ENCODE measurements around the gene EPHA10. TPM values are rescaled to one million over a fixed set of nuclear protein-coding genes. Genes with fewer than 3 reads are reported as not detected.

EPHA10 gene
- total RNA-seq, 3 donors from 2014 or later = 0.73 to 2.6 TPM; not detected in 1

DNA sequence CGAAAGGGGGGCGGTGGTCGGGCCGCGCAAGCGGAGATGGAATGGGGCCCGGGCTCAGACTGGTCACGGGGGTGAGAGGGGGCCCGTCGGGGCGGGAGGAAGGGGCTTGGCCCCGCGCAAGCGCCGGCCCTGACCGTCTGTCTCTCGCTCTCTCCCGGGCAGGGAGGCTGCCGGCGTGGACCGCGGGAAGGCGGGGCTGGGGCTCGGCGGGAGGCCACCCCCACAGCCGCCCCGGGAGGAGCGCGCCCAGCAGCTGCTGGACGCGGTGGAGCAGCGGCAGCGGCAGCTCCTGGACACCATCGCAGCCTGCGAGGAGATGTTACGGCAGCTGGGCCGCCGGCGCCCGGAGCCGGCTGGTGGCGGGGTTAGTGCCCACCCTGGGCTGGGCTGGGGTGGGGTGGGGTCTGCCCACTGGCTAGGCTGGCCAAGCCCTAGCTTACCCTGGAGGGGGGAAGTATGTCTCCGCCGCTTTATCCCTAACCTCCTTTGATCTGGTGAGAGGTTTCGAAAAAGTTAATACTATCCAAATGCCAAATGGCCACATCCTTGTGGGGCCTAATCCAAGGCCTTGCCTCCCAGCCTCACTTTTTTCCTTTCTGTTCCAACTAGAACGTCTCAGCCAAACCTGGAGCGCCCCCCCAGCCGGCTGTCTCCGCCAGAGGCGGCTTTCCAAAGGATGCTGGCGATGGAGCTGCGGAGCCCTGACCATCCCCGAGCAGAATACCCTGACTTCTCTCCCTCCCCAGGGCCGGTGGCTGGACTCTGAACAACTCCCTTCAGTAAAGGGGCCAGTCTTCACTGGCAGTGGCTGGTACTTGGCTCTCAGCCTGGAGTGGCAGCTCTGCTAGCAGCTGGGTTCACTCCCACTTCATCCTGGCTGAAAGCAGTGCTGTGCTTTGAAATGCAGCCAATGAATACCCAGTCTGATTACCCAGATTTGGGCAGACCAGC, 43.7 kb upstream of the EPHA10 start:
- H3K9me3 ChIP-seq = no peaks in the 10 kb centered on the region
- H3K4me3 ChIP-seq = peak overlapping the region; percentile 88 to 98 (median 96)
- peaks cover 4% of the 10 kb centered on the region for H3K36me3 ChIP-seq
- H3K27ac ChIP-seq = peak overlapping the region; percentile 93 to 98
- DNase-seq (ENCODE audit: low spot score in 2 of 2) = peak in 1 of 2 donors; percentile 30
- intact Hi-C loops (cut with DNase I; ENCODE audit: low total_unique reads) = loop anchor here (5.0 kb wide), 1 partner anchor 1039 kb away; no protein-coding TSS in a partner anchor
- no peaks in the 10 kb centered on the region for H3K27me3 ChIP-seq
- TF ChIP-seq CTCF (IDR thresholded peaks at IDR 0.05) (no peak), POLR2A (IDR thresholded peaks at IDR 0.05) (no peak), POLR2AphosphoS5 (IDR thresholded peaks at IDR 0.05) (no peak)
- H3K4me1 ChIP-seq = peaks cover 4 to 14% of the 10 kb centered on the region in 2 donors

DNA sequence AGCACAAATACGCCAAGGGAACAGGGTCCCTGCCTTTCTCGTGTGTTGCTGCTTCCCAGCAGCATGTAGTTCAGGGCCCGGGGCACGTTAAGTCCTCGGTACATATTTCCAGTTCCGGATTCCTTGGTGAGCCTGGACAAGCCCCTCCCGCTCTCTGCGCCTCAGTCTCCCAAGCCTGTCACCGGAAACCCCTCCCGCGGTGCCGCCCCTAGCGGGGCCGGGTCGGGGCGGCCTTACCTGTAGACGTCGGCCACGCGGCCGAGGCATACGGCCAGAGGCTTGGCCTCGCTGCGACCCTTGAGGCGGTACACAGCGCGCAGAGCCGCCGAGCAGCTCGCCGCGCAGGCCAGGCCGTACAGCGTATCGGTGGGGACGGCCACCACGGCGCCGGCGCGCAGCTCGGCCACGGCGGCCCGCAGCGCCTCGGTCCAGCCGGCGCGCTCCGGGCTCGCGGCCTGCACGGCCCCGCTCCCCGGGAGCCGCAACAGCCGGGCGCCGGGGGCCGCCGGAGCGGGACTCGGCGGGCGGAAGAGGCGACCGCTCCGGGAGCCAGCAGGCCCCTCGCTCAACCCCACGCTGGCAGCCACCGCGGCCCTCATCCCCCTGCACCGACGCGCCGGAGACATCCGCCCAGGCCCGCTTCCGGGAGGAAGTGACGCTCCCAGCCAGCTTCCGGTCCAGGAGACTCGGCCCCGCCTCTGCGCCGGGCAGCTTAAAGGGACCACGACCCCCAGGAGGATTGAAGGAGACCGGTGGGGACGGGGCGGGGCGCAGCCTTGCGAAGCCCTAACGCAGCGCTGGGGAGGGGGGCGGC, 42.8 kb upstream of the EPHA10 start, which contains the start of the genes C1orf122 and YRDC:
C1orf122 (plus strand) TSS at position 236 of the 814 bp plus-strand sequence. CDS start 615 bp downstream, outside the sequence.
YRDC (minus strand) TSS at position 654 of the 814 bp plus-strand sequence; CDS start at position 626, 28 bp downstream.
- TF ChIP-seq POLR2AphosphoS5 (IDR thresholded peaks at IDR 0.05) (peak; percentile 87 to 92 (median 90)), POLR2A (IDR thresholded peaks at IDR 0.05) (peak; percentile 68), CTCF (IDR thresholded peaks at IDR 0.05) (no peak)
- peaks cover 4 to 14% of the 10 kb centered on the region in 2 donors for H3K4me1 ChIP-seq
- H3K36me3 ChIP-seq = peaks cover 4% of the 10 kb centered on the region
- peak; percentile 90 to 94 for DNase-seq (ENCODE audit: low spot score in 2 of 2)
- peak within 1 kb of the TSS; percentile 93 to 98 for H3K27ac ChIP-seq
- H3K27me3 ChIP-seq = no peaks in the 10 kb centered on the region
- intact Hi-C loops (cut with DNase I; ENCODE audit: low total_unique reads) = loop anchor here (5.0 kb wide), 1 partner anchor 1040 kb away; no protein-coding TSS in a partner anchor
- H3K9me3 ChIP-seq = no peaks in the 10 kb centered on the region
- peak within 1 kb of the TSS; percentile 88 to 98 (median 96) for H3K4me3 ChIP-seq

DNA sequence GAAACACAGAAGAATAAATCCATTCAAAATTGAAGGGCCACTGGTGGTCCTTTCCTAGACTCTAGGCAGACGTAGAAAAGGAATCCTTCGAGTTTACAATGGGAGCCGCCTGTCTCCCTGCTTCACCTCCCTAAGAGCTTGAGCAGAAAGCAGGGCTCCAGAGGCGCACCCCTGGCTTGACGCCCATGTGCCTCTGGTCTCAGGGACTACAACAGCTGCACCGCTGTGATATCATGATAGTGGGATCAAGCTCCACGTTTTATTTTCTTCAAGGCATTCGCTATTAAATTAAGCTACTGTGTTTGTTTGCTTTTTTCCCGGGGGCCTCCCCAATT, 42.3 kb upstream of the EPHA10 start:
- Histone ChIP-seq H3K4me1 (peaks cover 4 to 14% of the 10 kb centered on the region in 2 donors), H3K27me3 (no peaks in the 10 kb centered on the region), H3K36me3 (peaks cover 4% of the 10 kb centered on the region), H3K27ac (peak overlapping the region; percentile 93 to 98), H3K4me3 (peak overlapping the region; percentile 88 to 98 (median 96)), H3K9me3 (no peaks in the 10 kb centered on the region)
- DNase-seq (ENCODE audit: low spot score in 2 of 2) = no peak
- intact Hi-C loops (cut with DNase I; ENCODE audit: low total_unique reads) = loop anchor here (5.0 kb wide), 1 partner anchor 1040 kb away; no protein-coding TSS in a partner anchor
- TF ChIP-seq CTCF (IDR thresholded peaks at IDR 0.05) (no peak), POLR2AphosphoS5 (IDR thresholded peaks at IDR 0.05) (no peak), POLR2A (IDR thresholded peaks at IDR 0.05) (no peak)

DNA sequence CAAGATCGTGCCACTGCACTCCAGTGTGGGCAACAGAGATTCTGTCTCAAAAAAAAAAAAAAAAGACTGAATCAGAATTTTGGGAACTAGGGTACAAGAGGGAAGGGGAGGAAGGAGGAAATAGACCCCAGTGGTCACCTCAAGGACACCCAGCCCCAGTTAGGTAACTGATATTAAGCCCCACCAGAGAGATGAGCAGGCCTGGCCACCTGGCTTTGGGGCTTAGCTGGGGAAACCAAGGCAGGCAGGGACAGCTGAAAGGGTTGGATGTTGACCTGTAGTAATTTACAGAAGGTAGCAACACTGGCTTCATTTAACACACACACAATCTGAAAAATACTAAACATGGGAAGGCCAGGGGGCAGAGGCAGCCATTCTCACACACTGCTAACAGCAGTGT, 37.5 kb upstream of the EPHA10 start:
- no peaks in the 10 kb centered on the region for H3K27me3 ChIP-seq
- H3K4me1 ChIP-seq = peaks cover 4 to 8% of the 10 kb centered on the region in 2 donors
- DNase-seq (ENCODE audit: low spot score in 2 of 2) = no peak
- peaks cover 4% of the 10 kb centered on the region for H3K36me3 ChIP-seq
- TF ChIP-seq POLR2AphosphoS5 (IDR thresholded peaks at IDR 0.05) (no peak), CTCF (IDR thresholded peaks at IDR 0.05) (no peak)
- H3K27ac ChIP-seq = no peak overlapping the region
- H3K4me3 ChIP-seq = no peak overlapping the region
- H3K9me3 ChIP-seq = no peaks in the 10 kb centered on the region
- intact Hi-C loops (cut with DNase I; ENCODE audit: low total_unique reads) = no loop called here
